Right lobe of liver (tissue), 6 donors: ENCODE data around the gene DCBLD2. TPM values are rescaled to one million over a fixed set of nuclear protein-coding genes. Genes with fewer than 3 reads are reported as not detected.
"Not testable (repeated sequence)": the region's sequence is repeated elsewhere in the genome, so short reads cannot be mapped to it uniquely, and the experiment has no call there.

Experiments
- ATAC-seq, 4 donors: fragments of 200-7000 bp; cut with Tn5 transposase; one replicate each; pipeline ENCODE4 v1.9.1; 2020; ENCODE audit warnings: mild to moderate bottlenecking in 4 of 4, moderate library complexity in 4 of 4
- DNase-seq, 3 donors: peaks; one replicate each; pipeline ENCODE4 v3.0.0-alpha.2; 2020
- H3K27ac ChIP-seq, 3 donors: fragments of 200-600 bp; one replicate each; pipeline ENCODE4 v1.8.0; 2022
- H3K27me3 ChIP-seq, 2 donors: fragments of 200-600 bp; one replicate each; pipeline ENCODE4 v1.8.0; 2022
- H3K36me3 ChIP-seq, 4 donors: fragments of 200-600 bp; sonication (generic) in 1 of 4; one replicate each; pipeline versions ENCODE4 v1.5.1 to v1.8.0; 2017 to 2022; ENCODE audit warnings: control low read depth in 1 of 4
- H3K4me1 ChIP-seq, 4 donors: fragments of 200-600 bp; sonication (generic) in 1 of 4; one replicate each; pipeline versions ENCODE4 v1.5.1 to v1.8.0; 2017 to 2022; ENCODE audit warnings: control low read depth in 1 of 4
- H3K4me3 ChIP-seq, 3 donors: fragments of 200-600 bp; one replicate each; pipeline ENCODE4 v1.8.0; 2022
- H3K9me3 ChIP-seq, 4 donors: fragments of 200-600 bp; sonication (generic) in 1 of 4; one replicate each; pipeline versions ENCODE4 v1.5.1 to v1.8.0; 2017 to 2022; ENCODE audit warnings: control low read depth in 1 of 4
- POLR2A ChIP-seq: fragments of 450-650 bp; IDR thresholded peaks from one replicate; pipeline ENCODE4 v1.6.1; 2017; ENCODE audit warnings: antibody characterized with exemption, mild to moderate bottlenecking
- WGBS: methylation state at CpG from one replicate; pipeline ENCODE4 v1.1.6; 2018; ENCODE audit warnings: low coverage, low lambda C conversion rate; ENCODE audit not compliant: insufficient coverage; ENCODE audit errors: missing lambda C conversion rate; 5-methylcytosine and 5-hydroxymethylcytosine counted together
- intact Hi-C, 2 donors: fragments of 100-400 bp; cut with DNase I; formaldehyde crosslinking; loops; one replicate each; pipeline versions ENCODE4 v1.11.2 to v1.14.1; 2022
- total RNA-seq, 6 experiments: library from RNA; depleted of rRNA in 2 of 6; stranded (reverse); fragments of >200 nt in 2 of 6; fragmentation: NEBNext Ultra II Directional in 3 of 6; extraction: Animal tissue kit (Norgen Biotek cat#: 25700) in 3 of 6; gene quantifications; one replicate each; pipeline versions ENCODE4 v1.1.0 to v1.2.4, GENCODE V29; 2016 to 2023
- TF ChIP-seq, protein P1 (sequence below), 4 donors: fragments of 200-600 bp in 3 of 4; fragments of 450-650 bp in 1 of 4; IDR thresholded peaks; one replicate each; pipeline versions ENCODE4 v1.5.1 to v1.8.0; 2016 to 2022; ENCODE audit warnings: antibody characterized with exemption in 4 of 4, mild to moderate bottlenecking in 2 of 4
- donor health status: DM: no; HTN: yes; CAD: no.
- donor health status: DM: no; HTN: no; CAD: no.
- donor health status: DM: no; HTN: no; CAD: no.
- donor health status: DM: no; HTN: yes; CAD: no.
- donor health status: DM: no; HTN: yes; CAD: no.

DCBLD2 gene
- total RNA-seq, 6 experiments from 2014 or later, result 8.1 to 11.3 (median 10.6) TPM

- DNase-seq (no peak), ATAC-seq (no peak)
- no peaks in the 10 kb centered on the region for H3K4me1 ChIP-seq
- H3K4me3 ChIP-seq, result no peak overlapping the region
- 100% methylated on average over 1 of the region's 1 CpG for WGBS
- no peaks in the 10 kb centered on the region for H3K9me3 ChIP-seq
- no peaks in the 10 kb centered on the region for H3K27me3 ChIP-seq
- no peak for TF ChIP-seq POLR2A
- TF ChIP-seq, protein P1, sequence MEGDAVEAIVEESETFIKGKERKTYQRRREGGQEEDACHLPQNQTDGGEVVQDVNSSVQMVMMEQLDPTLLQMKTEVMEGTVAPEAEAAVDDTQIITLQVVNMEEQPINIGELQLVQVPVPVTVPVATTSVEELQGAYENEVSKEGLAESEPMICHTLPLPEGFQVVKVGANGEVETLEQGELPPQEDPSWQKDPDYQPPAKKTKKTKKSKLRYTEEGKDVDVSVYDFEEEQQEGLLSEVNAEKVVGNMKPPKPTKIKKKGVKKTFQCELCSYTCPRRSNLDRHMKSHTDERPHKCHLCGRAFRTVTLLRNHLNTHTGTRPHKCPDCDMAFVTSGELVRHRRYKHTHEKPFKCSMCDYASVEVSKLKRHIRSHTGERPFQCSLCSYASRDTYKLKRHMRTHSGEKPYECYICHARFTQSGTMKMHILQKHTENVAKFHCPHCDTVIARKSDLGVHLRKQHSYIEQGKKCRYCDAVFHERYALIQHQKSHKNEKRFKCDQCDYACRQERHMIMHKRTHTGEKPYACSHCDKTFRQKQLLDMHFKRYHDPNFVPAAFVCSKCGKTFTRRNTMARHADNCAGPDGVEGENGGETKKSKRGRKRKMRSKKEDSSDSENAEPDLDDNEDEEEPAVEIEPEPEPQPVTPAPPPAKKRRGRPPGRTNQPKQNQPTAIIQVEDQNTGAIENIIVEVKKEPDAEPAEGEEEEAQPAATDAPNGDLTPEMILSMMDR (IDR thresholded peaks at IDR 0.05), result no peak
- H3K27ac ChIP-seq, result no peak overlapping the region
- no peaks in the 10 kb centered on the region for H3K36me3 ChIP-seq
- intact Hi-C loops, result no loop called here
Measured at GRCh38 chr3:98848108-98848507, 53.4 kb downstream of the DCBLD2 start.

- intact Hi-C loops, result no loop called here
- H3K27ac ChIP-seq, result no peak overlapping the region
Measured at GRCh38 chr3:98846101-98846500, 55.4 kb downstream of the DCBLD2 start.

DNA sequence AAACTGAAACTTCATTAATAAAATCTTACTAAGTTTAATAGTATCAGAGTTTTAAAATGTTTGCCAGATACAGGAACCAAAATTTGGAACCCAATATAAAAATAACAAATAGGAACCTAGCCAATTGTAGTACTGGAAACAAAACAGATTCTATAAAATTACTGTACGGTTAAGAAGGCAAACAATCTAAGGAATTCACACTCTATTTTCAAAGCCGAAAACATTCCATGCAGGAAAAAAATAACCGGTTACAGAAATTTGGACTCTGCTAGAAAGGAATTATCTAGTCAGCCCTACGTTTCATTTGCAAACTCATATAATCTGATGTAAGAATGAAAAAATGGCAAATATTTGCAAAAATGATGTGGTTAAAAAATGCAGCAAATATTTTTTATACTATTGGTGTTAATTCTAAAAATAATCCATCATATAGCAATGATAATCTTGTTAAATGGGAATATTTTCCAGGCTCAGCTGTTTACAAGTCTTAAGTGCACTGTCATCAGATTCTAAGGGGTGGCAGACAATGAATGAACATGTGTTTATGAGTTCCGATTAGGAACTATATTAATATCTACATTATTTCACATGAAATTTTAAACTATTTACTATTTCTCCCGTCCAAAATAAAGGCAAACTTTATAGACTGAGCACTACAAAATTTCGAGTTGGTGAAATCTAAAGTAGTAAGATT is 58.1 kb downstream of the DCBLD2 start:
- ATAC-seq (no peak), DNase-seq (no peak)
- H3K9me3 ChIP-seq, result no peaks in the 10 kb centered on the region
- H3K27ac ChIP-seq, result no peak overlapping the region
- no peaks in the 10 kb centered on the region for H3K4me1 ChIP-seq
- intact Hi-C loops, result no loop called here
- WGBS, result 75% methylated on average over 7 of the region's 7 CpGs
- H3K36me3 ChIP-seq, result no peaks in the 10 kb centered on the region
- TF ChIP-seq, protein P1 (IDR thresholded peaks at IDR 0.05), result no peak
- no peak for TF ChIP-seq POLR2A
- no peak overlapping the region for H3K4me3 ChIP-seq
- no peaks in the 10 kb centered on the region for H3K27me3 ChIP-seq

More at GRCh38 chr3:98846101-98846500, 55.4 kb downstream of the DCBLD2 start:
- Histone ChIP-seq H3K4me1 (no peaks in the 10 kb centered on the region), H3K27me3 (no peaks in the 10 kb centered on the region), H3K9me3 (no peaks in the 10 kb centered on the region), H3K36me3 (no peaks in the 10 kb centered on the region), H3K4me3 (no peak overlapping the region)
- DNase-seq (no peak), ATAC-seq (no peak)
- TF ChIP-seq POLR2A, result no peak
- TF ChIP-seq, protein P1 (IDR thresholded peaks at IDR 0.05), result no peak

- TF ChIP-seq POLR2A, result no peak
- TF ChIP-seq, protein P1 (IDR thresholded peaks at IDR 0.05), result no peak
- Histone ChIP-seq H3K27me3 (no peaks in the 10 kb centered on the region), H3K4me1 (no peaks in the 10 kb centered on the region), H3K9me3 (no peaks in the 10 kb centered on the region), H3K4me3 (no peak overlapping the region), H3K27ac (no peak overlapping the region), H3K36me3 (no peaks in the 10 kb centered on the region)
- ATAC-seq (no peak), DNase-seq (no peak)
- intact Hi-C loops, result no loop called here
- WGBS, result 86% methylated on average over 3 of the region's 3 CpGs
Measured at GRCh38 chr3:98839846-98840245, 61.6 kb downstream of the DCBLD2 start.

GRCh38 chr3:98831060-98831459 is 70.4 kb downstream of the DCBLD2 start:
- intact Hi-C loops, DNase-seq, H3K4me1 ChIP-seq, H3K4me3 ChIP-seq, H3K36me3 ChIP-seq, H3K27me3 ChIP-seq, H3K9me3 ChIP-seq, ATAC-seq, H3K27ac ChIP-seq: not testable (repeated sequence)
- 86% methylated on average over 4 of the region's 5 CpGs for WGBS
